HEK293T (cell line): ENCODE data around the gene TNFAIP8L1.

Experiments
- ARNT ChIP-seq: fragments of 450-650 bp; IDR thresholded peaks from 2 replicates; pipeline ENCODE4 v1.6.1; 2017; ENCODE audit warnings: mild to moderate bottlenecking
- BHLHE40 ChIP-seq: fragments of 450-650 bp; IDR thresholded peaks from 2 replicates; pipeline ENCODE4 v1.6.1; 2016; ENCODE audit warnings: mild to moderate bottlenecking, moderate library complexity, borderline replicate concordance
- FOXA1 ChIP-seq: fragments of 450-650 bp; IDR thresholded peaks from 2 replicates; pipeline ENCODE4 v1.6.1; 2016; ENCODE audit warnings: mild to moderate bottlenecking
- FOXK2 ChIP-seq: fragments of 450-650 bp; IDR thresholded peaks from 2 replicates; pipeline ENCODE4 v1.6.1; 2016; ENCODE audit warnings: mild to moderate bottlenecking
- HDGF ChIP-seq: fragments of 450-650 bp; IDR thresholded peaks from 2 replicates; pipeline ENCODE4 v1.6.1; 2017; ENCODE audit warnings: antibody characterized with exemption, borderline replicate concordance
- LEF1 ChIP-seq: fragments of 450-650 bp; IDR thresholded peaks from 2 replicates; pipeline ENCODE4 v1.6.1; 2017; ENCODE audit warnings: mild to moderate bottlenecking, borderline replicate concordance
- SP1 ChIP-seq: fragments of 450-650 bp; IDR thresholded peaks from 2 replicates; pipeline ENCODE4 v1.6.1; 2017
- TARDBP ChIP-seq: fragments of 450-650 bp; IDR thresholded peaks from 2 replicates; pipeline ENCODE4 v1.6.1; 2016

- TF ChIP-seq LEF1 (no peak), BHLHE40 (no peak), ARNT (no peak), FOXK2 (no peak), FOXA1 (no peak), HDGF (no peak), SP1 (no peak), TARDBP (no peak)
These were observed 25.3 kb downstream of the TNFAIP8L1 start for GRCh38 chr19:4664642-4665041.
